MM.1S (cell line): ENCODE measurements around the gene CD48.

Experiments used
- CTCF ChIP-seq: fragments of 300-600 bp; sonication (generic); IDR thresholded peaks from 2 replicates; pipeline ENCODE4 v1.5.1; 2016; ENCODE audit warnings: antibody characterized with exemption, low read length, mixed read lengths
- EZH2 ChIP-seq: fragments of 300-600 bp; sonication (generic); optimal IDR thresholded peaks from 2 replicates; pipeline ENCODE3; 2017; ENCODE audit warnings: low read depth, mild to moderate bottlenecking, antibody characterized with exemption, low read length, mixed read lengths
- EZH2phosphoT487 ChIP-seq: fragments of 300-600 bp; sonication (generic); IDR thresholded peaks from 2 replicates; pipeline ENCODE4 v1.6.1; 2018; ENCODE audit warnings: antibody characterized with exemption, low read length

- TF ChIP-seq CTCF (no peak), EZH2 (no peak), EZH2phosphoT487 (no peak)
Observed at GRCh38 chr1:160629286-160630210, 82.1 kb downstream of the CD48 start.
